SK-N-SH (cell line): Measurements from ENCODE around the gene DLX4. TPM values are rescaled to one million over a fixed set of nuclear protein-coding genes. Genes with fewer than 3 reads are reported as not detected.
A peak's percentile ranks its signal among the peaks of the same experiment; 100 is the strongest.

ENCODE experiments used
- CTCF ChIA-PET: fragments of 300-600, 350-600 bp; formaldehyde crosslinking; extraction: SDS; loops from one replicate; lab custom pipeline; 2021; lab: Yijun Ruan, JAX
- POLR2A ChIA-PET: fragments of 350-600 bp; sonication (Branson Sonifier 250); formaldehyde crosslinking; extraction: SDS; loops from one replicate; lab custom pipeline; 2020; ENCODE audit warnings: antibody characterized with exemption, inconsistent platforms; lab: Yijun Ruan, JAX
- DNase-seq: peaks from one replicate; pipeline ENCODE4 v3.0.0; 2012
- H2AFZ ChIP-seq: fragments of 200-600 bp; sonication (generic); 2 replicates; pipeline ENCODE4 v1.8.1; 2016; ENCODE audit warnings: antibody characterized with exemption, mild to moderate bottlenecking, low read depth
- H3F3A ChIP-seq: fragments of 200-600 bp; sonication (generic); replicated peaks from 2 replicates; pipeline ENCODE3; 2016; ENCODE audit warnings: antibody characterized with exemption, mild to moderate bottlenecking; ENCODE audit not compliant: insufficient read depth
- H3K27ac ChIP-seq, 2 experiments: fragments of 200-500 bp in 1 of 2; fragments of 200-600 bp in 1 of 2; sonication (Bioruptor generic) in 1 of 2; sonication (generic), shearing (Covaris generic) in 1 of 2; 2 replicates each; pipeline versions ENCODE4 v1.5.1 to v1.6.1; 2014 to 2016; ENCODE audit warnings: low read depth in 2 of 2, inconsistent platforms in 1 of 2, low read length in 1 of 2, mild to moderate bottlenecking in 1 of 2, mixed read lengths in 1 of 2
- H3K27me3 ChIP-seq: fragments of 200-600 bp; sonication (generic), shearing (Covaris generic); 2 replicates; pipeline ENCODE4 v1.6.1; 2016; ENCODE audit warnings: mixed run types; ENCODE audit not compliant: insufficient read depth
- H3K36me3 ChIP-seq, 2 experiments: fragments of 200-500 bp in 1 of 2; fragments of 200-600 bp in 1 of 2; sonication (Bioruptor generic) in 1 of 2; sonication (generic) in 1 of 2; replicated peaks in 1 of 2; 2 replicates each; pipeline versions ENCODE3 to v1.5.1; 2014 to 2016; ENCODE audit warnings: low read length in 1 of 2, mild to moderate bottlenecking in 1 of 2; ENCODE audit not compliant: insufficient read depth in 2 of 2, control insufficient read depth in 1 of 2
- H3K4me1 ChIP-seq, 2 experiments: fragments of 200-500 bp in 1 of 2; fragments of 200-600 bp in 1 of 2; sonication (Bioruptor generic) in 1 of 2; sonication (generic), shearing (Covaris generic) in 1 of 2; 2 replicates each; pipeline versions ENCODE4 v1.5.1 to v1.6.1; 2014 to 2016; ENCODE audit warnings: low read depth in 1 of 2, low read length in 1 of 2, mixed run types in 1 of 2; ENCODE audit not compliant: insufficient read depth in 2 of 2, control insufficient read depth in 1 of 2
- H3K4me2 ChIP-seq: fragments of 200-600 bp; sonication (generic), shearing (Covaris generic); 2 replicates; pipeline ENCODE4 v1.6.1; 2017; ENCODE audit warnings: mixed run types
- H3K4me3 ChIP-seq, 2 experiments: fragments of 200-500 bp in 1 of 2; fragments of 200-600 bp in 1 of 2; sonication (Bioruptor generic) in 1 of 2; sonication (generic), shearing (Covaris generic) in 1 of 2; 2 replicates each; pipeline versions ENCODE4 v1.5.1 to v1.8.1; 2014 to 2016; ENCODE audit warnings: low read depth in 2 of 2, inconsistent platforms in 1 of 2, low read length in 1 of 2, mild to moderate bottlenecking in 1 of 2, mixed read lengths in 1 of 2, moderate library complexity in 1 of 2
- H3K79me2 ChIP-seq: fragments of 200-600 bp; sonication (generic); 2 replicates; pipeline ENCODE4 v1.8.1; 2017; ENCODE audit warnings: mild to moderate bottlenecking; ENCODE audit not compliant: insufficient read depth
- H3K9ac ChIP-seq: fragments of 200-600 bp; sonication (generic); 2 replicates; pipeline ENCODE4 v1.6.1; 2017; ENCODE audit warnings: mixed run types
- H3K9me2 ChIP-seq: fragments of 200-600 bp; sonication (generic); 2 replicates; pipeline ENCODE4 v1.6.1; 2017; ENCODE audit warnings: mixed run types
- H3K9me3 ChIP-seq: fragments of 200-600 bp; sonication (generic); 2 replicates; pipeline ENCODE4 v1.6.1; 2017; ENCODE audit warnings: mixed run types, mild to moderate bottlenecking, moderate library complexity
- H4K20me1 ChIP-seq: fragments of 200-600 bp; sonication (generic); 2 replicates; pipeline ENCODE4 v1.6.1; 2017; ENCODE audit warnings: mild to moderate bottlenecking, mixed run types; ENCODE audit not compliant: insufficient read depth
- CTCF ChIP-seq: fragments of 200-600 bp; sonication (generic); IDR thresholded peaks from 2 replicates; pipeline ENCODE4 v1.6.1; 2017; ENCODE audit warnings: antibody characterized with exemption, mild to moderate bottlenecking, moderate library complexity
- FOXM1 ChIP-seq: IDR thresholded peaks from 2 replicates; pipeline ENCODE4 v1.4.0; 2012; ENCODE audit warnings: low read depth, mild to moderate bottlenecking
- GABPA ChIP-seq: IDR thresholded peaks from 2 replicates; pipeline ENCODE4 v1.4.0; 2012; ENCODE audit warnings: low read depth, mild to moderate bottlenecking
- GATA2 ChIP-seq: sonication (generic); formaldehyde crosslinking; IDR thresholded peaks from 2 replicates; pipeline ENCODE4 v1.5.0; 2020; ENCODE audit warnings: mild to moderate bottlenecking, missing genetic modification reagents
- NFIC ChIP-seq: IDR thresholded peaks from 2 replicates; pipeline ENCODE4 v1.4.0; 2012; ENCODE audit warnings: borderline replicate concordance
- RAD21 ChIP-seq: IDR thresholded peaks from 2 replicates; pipeline ENCODE4 v1.6.1; 2012; ENCODE audit warnings: mild to moderate bottlenecking, low read length
- RCOR1 ChIP-seq: fragments of 150-350 bp; IDR thresholded peaks from 2 replicates; pipeline ENCODE4 v1.6.1; 2017; ENCODE audit warnings: antibody characterized with exemption, low read length
- REST ChIP-seq: IDR thresholded peaks from 2 replicates; pipeline ENCODE4 v1.6.1; 2012; ENCODE audit warnings: mild to moderate bottlenecking, low read depth, low read length, moderate library complexity
- RXRA ChIP-seq: IDR thresholded peaks from 2 replicates; pipeline ENCODE4 v1.4.0; 2012; ENCODE audit warnings: low read depth, mild to moderate bottlenecking, borderline replicate concordance
- TCF12 ChIP-seq: IDR thresholded peaks from 2 replicates; pipeline ENCODE4 v1.4.0; 2012
- USF1 ChIP-seq: IDR thresholded peaks from 2 replicates; pipeline ENCODE4 v1.4.0; 2012; ENCODE audit warnings: low read depth, borderline replicate concordance
- WGBS: methylation state at CpG from one replicate; pipeline ENCODE4 v1.1.6; 2017; ENCODE audit warnings: low lambda C conversion rate; 5-methylcytosine and 5-hydroxymethylcytosine counted together
- polyA plus RNA-seq, 3 experiments: library from polyadenylated mRNA; depleted of rRNA; stranded (reverse); fragments of >200 nt; gene quantifications; 2 replicates each; pipeline ENCODE4 v1.2.3, GENCODE V29; 2012

The DLX4 gene
- polyA plus RNA-seq, 1 of the 3 experiments (the other 2 are of a cell fraction), result 0.10 TPM

GRCh38 chr17:49987681-49988441 lies 18.9 kb downstream of the DLX4 start:
- no peaks in the 10 kb centered on the region for H4K20me1 ChIP-seq
- DNase-seq, result peak; percentile 74
- TF ChIP-seq GATA2 (CRISPR knock-in tag) (no peak), FOXM1 (no peak)
- ChIA-PET CTCF (interaction anchor here (0.7 to 55.0 kb wide), 8 partner anchors 5 to 431 kb away, joined by 3 to 1665 read pairs (median 4); partner anchors contain the start of genes DLX3, DLX4 and TAC4), POLR2A (interaction anchor here (0.7 to 1.3 kb wide), 3 partner anchors 9 to 429 kb away, joined by 3 to 5 read pairs (median 3); no protein-coding TSS in a partner anchor)
- H3K9ac ChIP-seq, result no peak overlapping the region
- peaks cover 7% of the 10 kb centered on the region for H3F3A ChIP-seq
- H3K4me3 ChIP-seq, result no peak overlapping the region
- no peak overlapping the region for H2AFZ ChIP-seq
- H3K79me2 ChIP-seq, result no peaks in the 10 kb centered on the region
- 9% methylated on average over 16 of the region's 17 CpGs for WGBS
- H3K36me3 ChIP-seq, result no peaks in the 10 kb centered on the region
- peaks cover 79% of the 10 kb centered on the region for H3K27me3 ChIP-seq
- no peaks in the 10 kb centered on the region; a peak in 1 of 4 replicates for H3K4me1 ChIP-seq
- H3K4me2 ChIP-seq, result peak overlapping the region; percentile 56
- no peak overlapping the region for H3K27ac ChIP-seq
- no peaks in the 10 kb centered on the region for H3K9me3 ChIP-seq
- H3K9me2 ChIP-seq, result no peaks in the 10 kb centered on the region

- DNase-seq, result peak; percentile 17
- ChIA-PET POLR2A (no interaction called here), CTCF (interaction anchor here (0.9 to 55.0 kb wide), 12 partner anchors 3 to 422 kb away, joined by 3 to 1665 read pairs (median 4); partner anchors contain the start of genes DLX3, DLX4 and TAC4)
- Histone ChIP-seq H4K20me1 (no peaks in the 10 kb centered on the region), H3F3A (peaks cover 3% of the 10 kb centered on the region), H3K79me2 (no peaks in the 10 kb centered on the region), H3K27me3 (peaks cover 95% of the 10 kb centered on the region), H3K9ac (no peak overlapping the region), H3K9me3 (no peaks in the 10 kb centered on the region), H3K4me3 (no peak overlapping the region), H3K4me2 (no peak overlapping the region), H2AFZ (no peak overlapping the region), H3K4me1 (peaks cover 0 to 2% of the 10 kb centered on the region in 2 experiments; a peak in 1 of 4 replicates), H3K27ac (no peak overlapping the region), H3K36me3 (no peaks in the 10 kb centered on the region), H3K9me2 (no peaks in the 10 kb centered on the region)
- 56% methylated on average over 4 of the region's 4 CpGs for WGBS
- TF ChIP-seq TCF12 (no peak), RAD21 (no peak), RCOR1 (no peak), REST (no peak), CTCF (no peak), USF1 (no peak), NFIC (no peak), GABPA (no peak), RXRA (no peak), GATA2 (CRISPR knock-in tag) (no peak)
Measured at GRCh38 chr17:49989518-49989880, 20.5 kb downstream of the DLX4 start.
